Mesendoderm (in vitro differentiated cells): ENCODE data around the gene CASKIN1.

Experiments
- DNase-seq: peaks from one replicate; pipeline ENCODE4 v3.0.0; 2013
- H2AK5ac ChIP-seq: 2 replicates; pipeline ENCODE4 v1.6.1; 2013; ENCODE audit warnings: low read length, inconsistent platforms
- H2BK120ac ChIP-seq: 2 replicates; pipeline ENCODE4 v1.6.1; 2013; ENCODE audit warnings: low read depth, mild to moderate bottlenecking, low read length, moderate library complexity, mixed read lengths
- H2BK15ac ChIP-seq: replicated peaks from 2 replicates; pipeline ENCODE4 v1.6.1; 2013; ENCODE audit warnings: low read depth, mild to moderate bottlenecking, moderate library complexity
- H2BK5ac ChIP-seq: 2 replicates; pipeline ENCODE4 v1.6.1; 2013; ENCODE audit warnings: low read length, inconsistent platforms
- H3K18ac ChIP-seq: 2 replicates; pipeline ENCODE4 v1.6.1; 2013; ENCODE audit warnings: mild to moderate bottlenecking, low read length, mixed read lengths
- H3K23ac ChIP-seq: one replicate; pipeline ENCODE4 v1.6.1; 2013; ENCODE audit warnings: low read length
- H3K27ac ChIP-seq: 2 replicates; pipeline ENCODE4 v1.5.1; 2013; ENCODE audit warnings: low read depth, mild to moderate bottlenecking, inconsistent platforms, low read length, moderate library complexity
- H3K27me3 ChIP-seq: 2 replicates; pipeline ENCODE4 v1.6.1; 2013; ENCODE audit warnings: low read length, control low read depth, mild to moderate bottlenecking, inconsistent platforms; ENCODE audit not compliant: insufficient read depth, poor library complexity
- H3K36me3 ChIP-seq: 2 replicates; pipeline ENCODE4 v1.6.1; 2013; ENCODE audit warnings: low read length, inconsistent platforms; ENCODE audit not compliant: control insufficient read depth, insufficient read depth
- H3K4ac ChIP-seq: one replicate; pipeline ENCODE4 v1.6.1; 2013; ENCODE audit warnings: low read depth, mild to moderate bottlenecking, low read length, moderate library complexity
- H3K4me1 ChIP-seq: 2 replicates; pipeline ENCODE4 v1.6.1; 2013; ENCODE audit warnings: low read depth, low read length, inconsistent platforms; ENCODE audit not compliant: control insufficient read depth
- H3K4me2 ChIP-seq: 2 replicates; pipeline ENCODE4 v1.6.1; 2013; ENCODE audit warnings: low read length
- H3K4me3 ChIP-seq: 2 replicates; pipeline ENCODE4 v1.5.1; 2013; ENCODE audit warnings: mild to moderate bottlenecking, low read length
- H3K56ac ChIP-seq: one replicate; pipeline ENCODE4 v1.6.1; 2013; ENCODE audit warnings: low read length
- H3K79me1 ChIP-seq: 2 replicates; pipeline ENCODE4 v1.6.1; 2013; ENCODE audit warnings: low read length, inconsistent platforms
- H3K79me2 ChIP-seq: 2 replicates; pipeline ENCODE4 v1.6.1; 2013; ENCODE audit warnings: mild to moderate bottlenecking, low read length; ENCODE audit not compliant: control insufficient read depth, insufficient read depth
- H3K9ac ChIP-seq: 2 replicates; pipeline ENCODE4 v1.6.1; 2013; ENCODE audit warnings: low read length, inconsistent platforms
- H4K5ac ChIP-seq: one replicate; pipeline ENCODE4 v1.6.1; 2013; ENCODE audit warnings: low read length
- H4K8ac ChIP-seq: one replicate; pipeline ENCODE4 v1.6.1; 2013; ENCODE audit warnings: low read depth, mild to moderate bottlenecking, control low read depth, low read length, moderate library complexity
- WGBS: extraction: QIAGEN DNeasy Blood & Tissue Kit; methylation state at CpG from one replicate; pipeline ENCODE4 v1.1.7; 2013; ENCODE audit warnings: low lambda C conversion rate, missing lambda C conversion rate; ENCODE audit not compliant: insufficient coverage; ENCODE audit errors: extremely low coverage; 5-methylcytosine and 5-hydroxymethylcytosine counted together

CASKIN1 gene

GRCh38 chr16:2184346-2184745, 12.1 kb downstream of the CASKIN1 start:
- Histone ChIP-seq H2BK15ac (no peak overlapping the region), H3K4me1 (no peaks in the 10 kb centered on the region), H2AK5ac (no peak overlapping the region), H3K4ac (no peak overlapping the region), H3K4me3 (no peak overlapping the region), H3K79me1 (no peaks in the 10 kb centered on the region), H4K8ac (no peak overlapping the region), H3K23ac (no peak overlapping the region), H3K27me3 (no peaks in the 10 kb centered on the region), H3K18ac (no peak overlapping the region), H4K5ac (no peak overlapping the region), H3K4me2 (no peak overlapping the region), H3K56ac (no peak overlapping the region), H3K27ac (no peak overlapping the region), H3K79me2 (no peaks in the 10 kb centered on the region), H2BK120ac (no peak overlapping the region), H2BK5ac (no peak overlapping the region), H3K36me3 (no peaks in the 10 kb centered on the region), H3K9ac (no peak overlapping the region)
- WGBS: no CpG with 5 or more reads among the region's 19 CpGs
- DNase-seq: no peak

- Histone ChIP-seq H3K23ac (no peak overlapping the region), H4K5ac (no peak overlapping the region), H2AK5ac (no peak overlapping the region), H3K27me3 (no peaks in the 10 kb centered on the region), H3K36me3 (no peaks in the 10 kb centered on the region), H3K79me2 (no peaks in the 10 kb centered on the region), H3K9ac (no peak overlapping the region), H3K18ac (no peak overlapping the region), H3K4ac (no peak overlapping the region), H3K4me2 (no peak overlapping the region), H3K4me1 (no peaks in the 10 kb centered on the region), H3K27ac (no peak overlapping the region), H3K4me3 (no peak overlapping the region), H3K56ac (no peak overlapping the region), H3K79me1 (no peaks in the 10 kb centered on the region), H2BK5ac (no peak overlapping the region), H2BK15ac (no peak overlapping the region), H4K8ac (no peak overlapping the region), H2BK120ac (no peak overlapping the region)
- no peak for DNase-seq
- WGBS: no CpG with 5 or more reads among the region's 30 CpGs
Measured at GRCh38 chr16:2183671-2184070, 12.7 kb downstream of the CASKIN1 start.

GRCh38 chr16:2181952-2182351, 14.5 kb downstream of the CASKIN1 start:
- no CpG with 5 or more reads among the region's 20 CpGs for WGBS
- Histone ChIP-seq H3K79me1 (no peaks in the 10 kb centered on the region), H3K18ac (no peak overlapping the region), H3K4me3 (no peak overlapping the region), H2BK120ac (no peak overlapping the region), H3K27me3 (no peaks in the 10 kb centered on the region), H3K23ac (no peak overlapping the region), H3K4me2 (no peak overlapping the region), H2BK15ac (no peak overlapping the region), H3K4me1 (no peaks in the 10 kb centered on the region), H3K79me2 (no peaks in the 10 kb centered on the region), H3K9ac (no peak overlapping the region), H3K4ac (no peak overlapping the region), H4K5ac (no peak overlapping the region), H3K27ac (no peak overlapping the region), H2BK5ac (no peak overlapping the region), H3K56ac (no peak overlapping the region), H3K36me3 (peaks cover 2% of the 10 kb centered on the region), H4K8ac (no peak overlapping the region), H2AK5ac (no peak overlapping the region)
- no peak for DNase-seq

GRCh38 chr16:2180962-2181923, 15.2 kb downstream of the CASKIN1 start:
- DNase-seq: no peak
- H3K4me2 ChIP-seq: no peak overlapping the region
- H3K4me3 ChIP-seq: no peak overlapping the region
- H3K18ac ChIP-seq: no peak overlapping the region
- H4K5ac ChIP-seq: no peak overlapping the region
- no peak overlapping the region for H3K9ac ChIP-seq
- H3K27ac ChIP-seq: no peak overlapping the region
- H3K27me3 ChIP-seq: no peaks in the 10 kb centered on the region
- no peak overlapping the region for H3K23ac ChIP-seq
- H4K8ac ChIP-seq: no peak overlapping the region
- no peak overlapping the region for H2BK5ac ChIP-seq
- H3K4ac ChIP-seq: no peak overlapping the region
- no peak overlapping the region for H2BK120ac ChIP-seq
- H3K56ac ChIP-seq: no peak overlapping the region
- H3K79me2 ChIP-seq: no peaks in the 10 kb centered on the region
- H2BK15ac ChIP-seq: no peak overlapping the region
- H2AK5ac ChIP-seq: no peak overlapping the region
- H3K79me1 ChIP-seq: no peaks in the 10 kb centered on the region
- no CpG with 5 or more reads among the region's 46 CpGs for WGBS
- H3K36me3 ChIP-seq: peaks cover 2% of the 10 kb centered on the region
- H3K4me1 ChIP-seq: no peaks in the 10 kb centered on the region

- H4K5ac ChIP-seq: no peak overlapping the region
- no peak overlapping the region for H2BK5ac ChIP-seq
- H3K27ac ChIP-seq: no peak overlapping the region
- no peak overlapping the region for H3K4ac ChIP-seq
- WGBS: no CpG with 5 or more reads among the region's 43 CpGs
- H2BK15ac ChIP-seq: no peak overlapping the region
- no peak overlapping the region for H3K4me2 ChIP-seq
- peaks cover 5% of the 10 kb centered on the region for H3K36me3 ChIP-seq
- H3K79me1 ChIP-seq: no peaks in the 10 kb centered on the region
- no peak overlapping the region for H3K9ac ChIP-seq
- no peak overlapping the region for H3K56ac ChIP-seq
- H3K23ac ChIP-seq: no peak overlapping the region
- no peak for DNase-seq
- H2AK5ac ChIP-seq: no peak overlapping the region
- no peak overlapping the region for H2BK120ac ChIP-seq
- no peak overlapping the region for H3K4me3 ChIP-seq
- H4K8ac ChIP-seq: no peak overlapping the region
- H3K27me3 ChIP-seq: no peaks in the 10 kb centered on the region
- H3K4me1 ChIP-seq: no peaks in the 10 kb centered on the region
- H3K18ac ChIP-seq: no peak overlapping the region
- no peaks in the 10 kb centered on the region for H3K79me2 ChIP-seq
Measured at GRCh38 chr16:2180461-2180860, 15.9 kb downstream of the CASKIN1 start.
